Bone marrow (tissue), 2 donors: Measurements from ENCODE around the gene EXOSC10.
"Not testable (repeated sequence)": the region's sequence is repeated elsewhere in the genome, so short reads cannot be mapped to it uniquely, and the experiment has no call there.

ENCODE experiments used
- DNase-seq, 2 donors: peaks; one replicate each; lab custom pipeline; 2025; lab: John Stamatoyannopoulos, UW

Gene EXOSC10

DNA sequence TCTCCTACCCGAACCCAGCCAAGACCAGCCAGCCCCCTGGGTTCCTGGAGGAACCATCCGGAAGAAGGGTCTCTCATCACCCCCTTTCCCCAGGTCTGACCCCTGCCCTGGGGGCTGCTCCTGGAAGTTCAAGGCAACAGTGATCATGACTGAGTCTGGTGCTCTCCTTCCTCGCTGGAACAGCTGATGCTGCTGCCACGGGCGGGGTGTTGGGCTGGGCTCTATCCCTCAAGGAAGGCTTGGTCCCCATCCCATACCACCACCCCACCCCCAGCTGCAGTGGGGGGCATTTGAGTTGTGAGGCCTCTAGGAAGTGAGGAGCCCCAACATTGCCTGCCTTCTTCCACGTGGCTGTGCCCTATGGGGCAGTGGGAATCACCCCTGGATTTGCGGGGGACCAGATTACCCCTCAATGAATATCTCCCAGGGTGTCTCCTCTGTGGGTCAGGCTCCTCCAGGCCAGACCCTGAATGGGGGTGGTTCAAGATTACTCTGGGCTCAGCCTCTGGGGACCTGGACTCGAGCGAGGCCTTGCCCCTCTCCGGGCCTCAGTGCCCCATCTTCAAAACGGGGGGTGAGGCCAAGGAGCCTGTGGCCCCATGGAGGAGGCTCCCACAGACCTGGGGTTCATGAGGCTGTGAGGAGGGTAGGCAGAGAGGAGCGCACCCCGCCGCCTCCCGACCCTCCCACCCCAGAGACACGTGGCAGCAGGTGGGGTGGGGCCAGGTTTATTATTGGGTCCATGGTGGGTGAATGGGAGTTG lies 55.4 kb downstream of the EXOSC10 start:
- DNase-seq: no peak

DNA sequence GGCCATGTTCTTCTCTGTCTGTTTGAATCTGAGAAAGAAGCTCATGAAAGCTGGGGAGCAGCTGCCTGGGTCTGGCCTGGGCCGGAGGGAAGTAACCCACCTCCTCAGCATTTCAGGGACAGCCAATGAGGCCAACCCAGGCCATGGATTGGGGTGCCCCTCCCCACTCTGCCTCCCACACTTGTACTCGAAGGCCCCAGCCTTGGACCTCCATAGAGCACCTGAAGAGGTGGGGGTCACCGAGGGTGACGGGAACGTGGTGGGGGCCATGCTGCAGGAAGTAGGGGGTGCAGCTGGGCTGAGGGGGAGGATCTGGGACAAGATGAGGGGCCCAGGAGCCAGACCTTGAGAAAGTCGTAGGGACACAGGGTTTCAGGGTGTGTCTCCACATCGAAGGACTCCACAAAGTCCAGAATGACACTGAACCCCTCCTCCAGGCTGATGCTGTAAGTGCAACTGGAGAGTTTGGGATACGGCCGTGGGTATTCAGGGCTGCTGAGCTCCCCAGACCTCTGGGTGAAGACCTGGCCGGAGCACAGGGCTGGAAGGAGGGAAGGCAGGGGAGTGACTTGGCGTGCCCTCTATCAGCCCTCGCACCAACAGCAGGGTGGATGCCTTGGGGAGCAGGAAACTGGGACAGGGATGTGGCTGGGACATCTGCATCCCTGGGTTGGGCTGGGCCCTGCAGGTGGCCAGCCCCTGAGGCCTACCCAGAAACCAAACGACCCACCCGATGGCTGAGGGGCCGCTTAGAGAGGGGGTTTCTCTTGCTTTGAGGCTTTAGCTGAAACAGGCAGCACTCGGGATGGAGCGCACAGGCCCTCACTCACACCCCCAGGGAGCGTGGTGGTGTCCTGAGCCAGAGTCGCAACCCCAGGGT lies 56.4 kb downstream of the EXOSC10 start:
- no peak for DNase-seq

DNA sequence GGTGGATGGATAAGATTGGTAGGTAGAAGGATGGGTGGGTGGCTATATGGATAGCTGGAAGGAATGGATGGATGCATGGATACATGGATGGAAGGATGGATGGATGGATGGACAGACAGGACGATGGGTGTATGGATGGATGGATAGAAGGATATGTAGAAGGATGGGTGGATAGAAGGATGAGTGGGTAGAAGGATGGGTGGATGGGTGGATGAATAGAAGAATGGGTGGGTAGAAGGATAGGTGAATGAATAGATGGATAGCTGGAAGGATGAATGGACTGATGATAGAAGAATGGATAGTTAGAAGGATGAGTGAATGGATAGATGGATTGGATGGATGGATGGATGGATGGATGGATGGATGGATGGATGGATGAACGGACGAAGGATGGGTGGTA lies 57.6 kb downstream of the EXOSC10 start:
- DNase-seq: no peak

DNA sequence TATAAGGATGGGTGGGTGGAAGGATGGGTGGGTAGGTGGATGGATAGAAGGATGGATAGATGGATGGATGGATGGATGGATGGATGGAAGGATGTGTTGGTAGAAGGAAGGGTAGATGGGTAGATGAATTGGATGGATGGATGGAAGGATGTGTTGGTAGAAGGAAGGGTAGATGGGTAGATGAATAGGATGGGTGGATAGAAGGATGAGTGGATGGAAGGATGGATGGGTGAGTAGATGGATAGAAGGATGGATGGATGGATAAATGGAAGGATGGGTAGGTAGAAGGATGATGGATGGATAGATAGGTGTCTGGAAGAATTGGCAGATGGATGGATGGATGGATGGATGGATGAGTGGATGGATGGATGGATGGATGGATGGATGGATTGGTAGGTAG lies 58.6 kb downstream of the EXOSC10 start:
- DNase-seq: no peak

DNA sequence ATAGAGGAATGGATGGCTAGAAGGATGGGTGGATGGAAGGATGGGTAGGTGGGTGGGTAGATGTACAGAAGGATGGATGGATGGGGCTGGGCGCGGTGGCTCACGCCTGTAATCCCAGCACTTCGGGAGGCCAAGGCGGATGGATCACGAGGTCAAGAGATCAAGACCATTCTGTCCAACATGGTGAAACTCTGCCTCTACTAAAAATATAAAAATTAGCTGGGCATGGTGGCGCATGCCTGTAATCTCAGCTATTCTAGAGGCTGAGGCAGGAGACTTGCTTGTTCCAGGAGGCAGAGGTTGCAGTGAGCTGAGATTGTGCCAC lies 59.6 kb downstream of the EXOSC10 start:
- DNase-seq: not testable (repeated sequence)

DNA sequence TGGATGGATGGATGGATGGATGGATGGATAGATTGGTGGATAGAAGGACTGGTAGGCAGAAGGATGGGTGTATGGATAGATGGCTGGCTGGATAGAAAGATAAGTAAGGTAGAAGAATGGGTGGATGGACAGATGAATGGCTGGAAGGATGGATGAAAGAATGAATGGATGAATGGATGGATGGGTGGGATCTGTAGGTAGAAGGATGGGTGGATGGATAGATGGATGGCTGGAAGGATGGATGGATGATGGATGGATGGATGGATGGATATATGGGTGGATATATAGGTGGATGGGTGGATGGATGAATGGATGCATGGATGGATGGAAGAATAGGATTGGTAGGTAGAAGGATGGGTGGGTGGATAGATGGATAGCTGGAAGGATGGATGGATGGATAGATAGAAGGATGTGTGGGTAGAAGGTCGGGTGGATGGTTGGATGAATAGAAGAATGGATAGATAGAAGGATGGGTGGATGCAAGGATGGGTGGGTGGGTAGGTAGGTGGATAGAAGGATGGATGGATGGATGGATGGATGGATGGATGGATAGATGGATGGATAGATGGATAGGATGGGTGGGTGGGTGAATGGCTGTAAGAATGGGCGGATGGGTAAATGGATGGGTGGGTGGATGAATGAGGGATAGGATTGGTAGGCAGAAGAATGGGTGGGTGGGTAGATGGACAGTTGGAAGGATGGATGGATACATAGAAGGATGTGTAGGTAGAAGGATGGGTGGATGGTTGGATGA lies 60.1 kb downstream of the EXOSC10 start:
- DNase-seq: no peak

DNA sequence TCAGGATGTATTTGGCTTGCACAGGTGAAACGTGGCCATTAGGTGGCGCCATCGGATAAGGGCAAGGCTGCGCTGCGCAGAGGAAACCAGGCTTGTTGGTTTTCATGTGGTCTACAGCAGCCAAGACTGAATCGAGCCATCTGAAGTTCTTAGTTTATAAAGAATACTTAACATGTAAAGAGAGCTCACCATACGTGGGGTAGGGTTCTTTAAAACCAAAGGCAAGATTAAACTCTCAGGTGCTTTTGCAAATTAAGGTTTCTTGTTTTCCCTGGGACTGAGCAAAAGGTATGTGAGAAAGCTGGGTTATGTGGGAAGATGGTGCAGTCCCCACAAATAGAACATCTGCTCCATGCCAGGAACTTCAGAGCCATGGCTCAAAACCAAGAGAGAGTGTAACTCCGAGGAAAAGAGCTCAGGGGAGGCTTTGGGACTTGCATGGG lies 61.9 kb downstream of the EXOSC10 start:
- DNase-seq: peak; percentile 51 to 73

DNA sequence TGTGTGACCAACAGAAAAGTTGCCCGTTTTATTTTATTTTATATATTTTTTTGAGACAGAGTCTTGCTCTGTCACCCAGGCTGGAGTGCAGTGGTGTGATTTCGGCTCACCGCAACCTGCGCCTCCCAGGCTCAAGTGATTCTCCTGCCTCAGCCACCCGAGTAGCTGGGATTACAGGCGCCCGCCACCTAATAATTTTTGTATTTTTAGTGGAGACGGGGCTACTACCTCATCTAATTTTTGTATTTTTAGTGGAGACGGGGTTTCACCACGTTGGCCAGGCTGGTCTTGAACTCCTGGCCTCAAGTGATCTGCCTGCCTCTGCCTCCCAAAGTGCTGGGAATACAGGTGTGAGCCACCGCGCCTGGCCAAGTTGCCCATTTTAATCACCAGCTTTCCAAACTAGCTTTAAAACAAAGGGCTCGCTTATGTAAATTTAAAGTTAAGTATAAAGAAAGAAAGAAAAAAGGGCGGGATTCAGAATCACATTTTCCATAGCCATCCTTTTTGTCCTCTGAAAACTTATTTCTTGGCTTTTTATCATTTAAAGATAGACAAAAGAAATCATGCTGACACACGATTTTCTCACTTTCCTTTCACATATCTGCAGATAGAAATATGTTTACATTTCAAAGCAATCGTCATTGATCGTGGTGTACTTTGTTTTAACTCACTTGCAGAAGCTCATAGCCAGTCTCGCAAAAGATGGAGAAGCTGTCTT lies 62.5 kb downstream of the EXOSC10 start:
- not testable (repeated sequence) for DNase-seq

DNA sequence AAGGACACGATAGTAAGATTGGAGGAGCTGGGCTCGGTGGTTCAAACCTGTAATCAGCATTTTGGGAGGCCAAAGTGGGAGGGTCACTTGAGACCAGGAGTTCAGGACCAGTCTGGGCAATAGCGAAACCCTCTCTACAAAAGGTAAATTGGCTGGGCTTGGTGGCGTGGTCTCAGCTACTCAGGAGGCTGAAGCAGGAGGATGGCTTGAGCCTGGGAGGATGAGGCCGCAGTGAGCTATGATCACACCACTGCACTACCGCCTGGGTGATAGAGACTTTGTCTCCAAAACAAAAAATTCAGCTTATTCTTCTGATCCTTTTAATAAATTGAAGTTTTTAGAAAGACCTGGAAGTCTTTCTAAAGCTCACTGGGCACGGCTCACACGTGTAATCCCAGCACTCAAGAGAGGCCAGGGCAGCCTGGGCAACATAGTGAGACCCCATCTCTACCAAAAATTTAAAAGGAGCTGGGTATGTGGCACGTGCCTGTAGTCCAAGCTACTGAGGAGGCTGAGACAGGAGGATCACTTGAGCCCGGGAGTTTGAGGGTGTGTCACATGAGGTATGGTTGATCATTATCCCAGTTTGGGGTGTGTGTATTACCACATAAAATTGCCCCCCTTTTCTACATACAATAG lies 67.9 kb downstream of the EXOSC10 start:
- no peak for DNase-seq

DNA sequence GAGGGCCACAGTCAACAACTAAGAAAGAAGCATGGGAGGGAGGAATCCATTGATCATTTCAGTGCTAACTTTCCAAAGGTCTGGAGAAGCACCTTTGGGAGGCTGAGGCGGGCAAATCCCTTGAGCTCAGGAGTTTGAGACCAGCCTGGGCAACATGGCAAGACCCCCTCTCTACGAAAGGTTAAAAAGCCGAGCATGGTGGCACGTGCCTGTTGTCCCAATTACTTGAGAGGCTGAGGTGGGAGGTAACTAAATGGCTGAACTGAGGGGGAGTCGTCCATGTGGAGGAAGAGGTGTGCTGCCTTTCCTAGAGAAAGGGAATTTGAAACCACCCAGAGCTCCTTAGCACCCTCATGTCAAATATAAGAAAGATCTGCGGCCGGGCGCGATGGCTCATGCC lies 68.8 kb downstream of the EXOSC10 start:
- no peak for DNase-seq

DNA sequence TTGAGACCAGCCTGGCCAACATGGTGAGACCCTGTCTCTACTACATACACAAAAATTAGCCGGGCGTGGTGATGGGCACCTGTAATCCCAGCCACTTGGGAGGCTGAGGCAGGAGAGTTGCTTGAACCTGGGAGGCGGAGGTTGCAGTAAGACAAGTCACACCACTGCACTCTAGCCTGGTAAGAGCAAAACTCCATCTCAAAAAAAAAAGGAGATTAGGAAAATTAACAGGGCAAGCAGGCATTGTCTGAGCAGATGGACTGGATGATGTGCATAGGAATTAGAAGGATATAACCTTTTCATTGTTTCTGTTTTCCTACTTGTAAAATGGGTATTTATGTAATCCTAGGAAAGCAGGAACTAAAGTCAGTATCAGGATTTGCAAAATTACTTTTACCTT lies 71.7 kb downstream of the EXOSC10 start:
- no peak for DNase-seq

DNA sequence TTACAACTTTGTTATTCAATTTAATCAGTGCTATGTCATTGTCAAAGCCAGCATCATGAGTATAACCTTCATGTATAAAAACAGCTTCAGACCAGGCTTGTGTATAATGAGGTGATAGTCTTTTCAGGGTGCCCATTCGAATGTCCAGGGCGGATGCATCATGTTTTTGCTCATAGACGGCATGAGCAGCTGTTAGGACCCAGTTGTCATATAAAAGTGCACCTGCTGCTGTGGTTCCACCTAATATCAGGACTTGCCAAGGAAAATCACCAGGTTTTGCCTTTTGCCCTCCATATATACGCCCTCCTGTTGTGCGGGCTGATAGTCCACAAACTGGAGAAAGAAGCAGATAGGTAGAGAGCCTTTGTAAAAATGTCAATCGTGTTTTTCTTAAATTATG lies 72.4 kb downstream of the EXOSC10 start:
- DNase-seq: no peak

DNA sequence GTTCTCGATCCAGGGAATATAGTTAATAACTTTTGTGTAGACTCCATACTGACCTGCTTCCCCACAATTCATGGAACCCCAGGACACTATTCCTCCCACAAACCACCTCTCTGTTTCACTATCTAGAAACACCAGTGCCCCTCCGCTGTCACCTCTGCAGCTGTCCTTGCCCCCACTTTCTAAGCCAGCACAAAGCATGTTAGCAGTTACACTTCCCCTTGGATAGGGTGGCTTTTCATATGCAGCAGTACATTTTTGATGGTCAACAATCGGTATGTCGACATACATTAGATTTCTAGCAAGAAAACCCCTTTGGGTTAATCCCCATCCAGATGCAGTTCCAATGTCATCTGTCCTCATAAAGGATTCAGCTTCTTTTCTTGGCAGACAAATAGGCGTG lies 72.8 kb downstream of the EXOSC10 start:
- DNase-seq: no peak

DNA sequence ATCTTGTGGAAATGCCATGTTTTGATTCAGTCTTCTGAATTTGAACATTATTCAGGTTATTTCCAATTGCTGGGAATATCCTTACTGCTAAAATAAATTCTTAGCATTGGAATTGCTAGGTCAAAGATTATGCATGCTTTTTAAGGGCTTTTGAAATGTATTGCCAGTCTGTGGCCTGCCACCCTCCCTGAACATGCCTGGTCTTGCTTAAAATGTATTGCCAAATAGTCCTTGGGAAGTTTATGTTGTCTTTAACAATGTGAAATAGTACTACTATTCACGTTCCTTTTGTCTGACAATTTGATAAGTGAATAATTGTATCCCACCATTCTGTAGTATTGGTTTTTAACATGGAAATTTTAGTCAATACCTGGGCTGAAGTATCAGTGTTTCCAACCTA lies 73.6 kb downstream of the EXOSC10 start:
- DNase-seq: no peak

DNA sequence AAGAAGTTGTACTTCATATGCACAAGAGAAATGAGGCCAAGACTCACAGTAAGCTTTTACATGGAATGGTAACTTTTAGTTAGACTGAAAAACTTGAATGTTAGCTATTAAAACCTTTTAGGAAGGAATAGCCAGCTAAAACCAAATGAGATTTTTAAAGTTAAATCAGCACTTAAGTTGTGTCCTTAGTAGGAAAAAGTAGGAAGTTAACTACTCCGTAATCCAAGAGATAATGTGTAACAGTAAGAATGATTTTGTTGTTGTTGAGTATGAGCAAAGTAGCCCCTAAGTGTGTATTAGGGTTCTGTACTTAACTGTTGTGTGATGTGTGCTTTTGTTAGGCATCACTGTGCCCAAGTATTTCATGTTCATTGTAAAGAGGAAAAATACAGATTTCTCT lies 74.1 kb downstream of the EXOSC10 start:
- no peak for DNase-seq

DNA sequence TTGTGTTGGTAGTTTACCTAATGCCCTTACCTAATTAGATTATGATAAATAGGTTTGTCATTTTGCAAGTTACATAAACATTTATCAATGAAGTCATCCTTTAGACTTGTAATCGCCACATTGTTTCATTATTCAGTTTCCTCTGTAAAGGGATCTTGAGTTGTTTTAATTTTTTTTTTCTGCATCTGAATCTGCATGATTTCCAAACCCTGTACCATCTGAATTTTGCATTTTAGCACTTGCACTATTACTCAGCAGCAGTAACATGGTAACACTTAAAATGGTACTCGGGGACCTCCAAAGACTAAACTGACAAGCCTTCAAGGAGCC lies 74.8 kb downstream of the EXOSC10 start:
- DNase-seq: no peak

DNA sequence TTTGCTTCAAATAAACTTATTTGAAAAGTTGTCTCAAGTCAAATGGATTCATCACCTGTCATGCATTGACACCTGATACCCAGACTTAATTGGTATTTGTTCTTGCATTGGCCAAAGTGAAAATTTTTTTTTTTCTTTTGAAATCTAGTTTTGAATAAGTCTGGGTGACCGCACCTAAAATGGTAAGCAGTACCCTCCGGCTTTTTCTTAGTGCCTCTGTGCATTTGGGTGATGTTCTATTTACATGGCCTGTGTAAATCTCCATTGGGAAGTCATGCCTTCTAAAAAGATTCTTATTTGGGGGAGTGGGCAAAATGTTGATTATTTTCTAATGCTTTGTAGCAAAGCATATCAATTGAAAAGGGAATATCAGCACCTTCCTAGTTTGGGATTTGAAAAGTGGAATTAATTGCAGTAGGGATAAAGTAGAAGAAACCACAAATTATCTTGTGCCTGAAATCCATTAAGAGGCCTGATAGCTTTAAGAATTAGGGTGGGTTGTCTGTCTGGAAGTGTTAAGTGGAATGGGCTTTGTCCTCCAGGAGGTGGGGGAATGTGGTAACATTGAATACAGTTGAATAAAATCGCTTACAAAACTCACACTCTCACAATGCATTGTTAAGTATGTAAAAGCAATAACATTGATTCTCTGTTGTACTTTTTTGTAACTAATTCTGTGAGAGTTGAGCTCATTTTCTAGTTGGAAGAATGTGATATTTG lies 75.4 kb downstream of the EXOSC10 start:
- DNase-seq: no peak

DNA sequence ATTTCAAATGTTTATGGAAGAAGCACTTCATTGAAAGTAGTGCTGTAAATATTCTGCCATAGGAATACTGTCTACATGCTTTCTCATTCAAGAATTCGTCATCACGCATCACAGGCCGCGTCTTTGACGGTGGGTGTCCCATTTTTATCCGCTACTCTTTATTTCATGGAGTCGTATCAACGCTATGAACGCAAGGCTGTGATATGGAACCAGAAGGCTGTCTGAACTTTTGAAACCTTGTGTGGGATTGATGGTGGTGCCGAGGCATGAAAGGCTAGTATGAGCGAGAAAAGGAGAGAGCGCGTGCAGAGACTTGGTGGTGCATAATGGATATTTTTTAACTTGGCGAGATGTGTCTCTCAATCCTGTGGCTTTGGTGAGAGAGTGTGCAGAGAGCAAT lies 76.5 kb downstream of the EXOSC10 start:
- DNase-seq: no peak

DNA sequence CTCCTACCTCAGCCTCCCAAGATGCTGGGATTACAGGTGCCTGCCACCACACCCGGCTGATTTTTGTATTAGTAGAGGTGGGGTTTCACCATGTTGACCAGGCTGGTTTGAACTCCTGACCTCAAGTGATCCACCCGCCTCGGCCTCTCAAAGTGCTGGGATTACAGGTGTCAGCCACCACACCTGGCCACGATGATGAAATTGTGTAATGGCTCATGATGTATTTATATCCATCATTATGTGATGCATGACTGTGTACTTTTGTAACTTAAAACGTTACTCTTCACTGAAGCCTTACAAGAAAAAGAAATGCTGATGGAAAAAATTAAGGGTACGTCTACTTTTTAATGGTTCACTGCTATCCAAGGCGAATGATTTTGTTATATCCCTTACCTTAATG lies 79.7 kb downstream of the EXOSC10 start:
- DNase-seq: no peak

DNA sequence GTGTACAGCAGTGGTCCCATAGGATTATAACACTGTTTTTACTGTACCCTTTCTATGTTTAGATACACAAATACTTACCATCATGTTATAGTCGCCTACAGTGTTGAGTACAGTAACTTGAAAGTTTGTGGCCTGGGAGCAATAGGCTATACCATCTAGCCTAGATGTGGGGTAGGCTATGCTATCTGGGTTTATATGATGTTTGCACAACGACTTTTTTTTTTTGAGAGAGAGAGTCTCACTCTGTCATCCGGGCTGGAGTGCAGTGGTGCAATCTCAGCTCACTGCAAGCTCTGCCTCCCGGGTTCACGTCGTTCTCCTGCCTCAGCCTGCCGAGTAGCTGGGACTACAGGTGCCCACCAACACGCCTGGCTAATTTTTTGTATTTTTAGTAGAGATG lies 80.3 kb downstream of the EXOSC10 start:
- not testable (repeated sequence) for DNase-seq
